PC-9 (cell line): Measurements from ENCODE around the gene KRT31. TPM values are rescaled to one million over a fixed set of nuclear protein-coding genes. Genes with fewer than 3 reads are reported as not detected.

Experiments
- BruUV-seq: library from RNA; stranded (reverse); fragments of 400-500 nt; replicated peaks from 2 replicates; lab custom pipeline; 2021; lab: Mats Ljungman, UMichigan
- CTCF ChIA-PET: fragments of 300-600 bp; sonication (Branson Sonifier 250); formaldehyde crosslinking; loops from one replicate; lab custom pipeline; 2022; ENCODE audit warnings: antibody characterized with exemption; lab: Charles Lee
- POLR2A ChIA-PET: fragments of 300-600 bp; sonication (Branson Sonifier 250); formaldehyde crosslinking; loops from one replicate; lab custom pipeline; 2022; ENCODE audit warnings: antibody characterized with exemption; ENCODE audit not compliant: unreplicated experiment; lab: Charles Lee
- DNase-seq, 2 experiments: peaks; one replicate each; pipeline versions ENCODE4 v3.0.0 to v3.0.0-alpha.2; 2015 to 2022; ENCODE audit warnings: mixed read lengths in 1 of 2
- H2AFZ ChIP-seq: fragments of 200-600 bp; sonication (generic); 2 replicates; pipeline ENCODE4 v1.8.1; 2017; ENCODE audit warnings: antibody characterized with exemption
- H3F3A ChIP-seq: fragments of 200-600 bp; sonication (generic); 2 replicates; pipeline ENCODE4 v1.8.1; 2017; ENCODE audit warnings: antibody characterized with exemption, mild to moderate bottlenecking, low read depth; ENCODE audit not compliant: insufficient read depth
- H3K27ac ChIP-seq: fragments of 200-600 bp; sonication (generic); 2 replicates; pipeline ENCODE4 v1.6.1; 2016; ENCODE audit warnings: mixed run types
- H3K27me3 ChIP-seq: fragments of 200-600 bp; sonication (generic); 2 replicates; pipeline ENCODE4 v1.6.1; 2016; ENCODE audit warnings: low read depth, mixed run types; ENCODE audit not compliant: insufficient read depth
- H3K36me3 ChIP-seq: fragments of 200-600 bp; sonication (generic); 2 replicates; pipeline ENCODE4 v1.6.1; 2016; ENCODE audit warnings: low read depth, mixed run types
- H3K4me1 ChIP-seq: fragments of 200-600 bp; sonication (generic); replicated peaks from 2 replicates; pipeline ENCODE4 v1.6.1; 2016; ENCODE audit warnings: mixed run types; ENCODE audit not compliant: insufficient read depth
- H3K4me2 ChIP-seq: fragments of 200-600 bp; sonication (generic); 2 replicates; pipeline ENCODE4 v1.6.1; 2017; ENCODE audit warnings: mixed run types
- H3K4me3 ChIP-seq: fragments of 200-600 bp; sonication (generic); 2 replicates; pipeline ENCODE4 v1.6.1; 2016; ENCODE audit warnings: mixed run types
- H3K79me2 ChIP-seq: fragments of 200-600 bp; sonication (generic); 2 replicates; pipeline ENCODE4 v1.6.1; 2017; ENCODE audit warnings: low read depth, mixed run types
- H3K9me2 ChIP-seq: fragments of 200-600 bp; sonication (generic); 2 replicates; pipeline ENCODE4 v1.8.1; 2017; ENCODE audit warnings: mild to moderate bottlenecking; ENCODE audit not compliant: insufficient read depth
- H3K9me3 ChIP-seq: fragments of 200-600 bp; sonication (generic); 2 replicates; pipeline ENCODE4 v1.8.1; 2016; ENCODE audit warnings: low read depth; ENCODE audit not compliant: insufficient read depth
- H4K20me1 ChIP-seq: fragments of 200-600 bp; sonication (generic); 2 replicates; pipeline ENCODE4 v1.8.1; 2017; ENCODE audit not compliant: insufficient read depth
- EZH2 ChIP-seq: fragments of 200-600 bp; sonication (generic); IDR thresholded peaks from 2 replicates; pipeline ENCODE4 v1.8.0; 2017; ENCODE audit warnings: antibody characterized with exemption, low read depth
- intact Hi-C: fragments of 100-400 bp; cut with micrococcal nuclease; formaldehyde crosslinking; loops from one replicate; pipeline ENCODE4 v1.10.0; 2022; ENCODE audit not compliant: unreplicated experiment
- total RNA-seq: library from RNA; stranded (reverse); gene quantifications from 2 replicates; pipeline ENCODE4 v1.2.3, GENCODE V29; 2021
- TF ChIP-seq, protein P1 (sequence below): fragments of 200-600 bp; sonication (generic); conservative IDR thresholded peaks from 2 replicates; pipeline ENCODE4 v1.6.1; 2017; ENCODE audit warnings: mixed run types, antibody characterized with exemption, mild to moderate bottlenecking, moderate library complexity

KRT31 gene
- total RNA-seq, 1 experiment from 2014 or later: not detected

- H3K4me1 ChIP-seq: peaks cover 43% of the 10 kb centered on the region
- H3K4me2 ChIP-seq: peak overlapping the region; percentile 35
- H3K27me3 ChIP-seq: no peaks in the 10 kb centered on the region
- H3K36me3 ChIP-seq: no peaks in the 10 kb centered on the region
- no peak overlapping the region for H3K4me3 ChIP-seq
- peak; percentile 44 to 94 for DNase-seq
- H3K27ac ChIP-seq: peak overlapping the region; percentile 84
- H3F3A ChIP-seq: peaks cover 19% of the 10 kb centered on the region
- H3K9me2 ChIP-seq: 0 out of 2 replicates have a peak, but pooled peaks cover 3% of the 10 kb centered on the region
- 0 out of 2 replicates have a peak overlapping the region, but pooled peaks have one; percentile 9 for H2AFZ ChIP-seq
- no peak for TF ChIP-seq EZH2
- TF ChIP-seq, protein P1, sequence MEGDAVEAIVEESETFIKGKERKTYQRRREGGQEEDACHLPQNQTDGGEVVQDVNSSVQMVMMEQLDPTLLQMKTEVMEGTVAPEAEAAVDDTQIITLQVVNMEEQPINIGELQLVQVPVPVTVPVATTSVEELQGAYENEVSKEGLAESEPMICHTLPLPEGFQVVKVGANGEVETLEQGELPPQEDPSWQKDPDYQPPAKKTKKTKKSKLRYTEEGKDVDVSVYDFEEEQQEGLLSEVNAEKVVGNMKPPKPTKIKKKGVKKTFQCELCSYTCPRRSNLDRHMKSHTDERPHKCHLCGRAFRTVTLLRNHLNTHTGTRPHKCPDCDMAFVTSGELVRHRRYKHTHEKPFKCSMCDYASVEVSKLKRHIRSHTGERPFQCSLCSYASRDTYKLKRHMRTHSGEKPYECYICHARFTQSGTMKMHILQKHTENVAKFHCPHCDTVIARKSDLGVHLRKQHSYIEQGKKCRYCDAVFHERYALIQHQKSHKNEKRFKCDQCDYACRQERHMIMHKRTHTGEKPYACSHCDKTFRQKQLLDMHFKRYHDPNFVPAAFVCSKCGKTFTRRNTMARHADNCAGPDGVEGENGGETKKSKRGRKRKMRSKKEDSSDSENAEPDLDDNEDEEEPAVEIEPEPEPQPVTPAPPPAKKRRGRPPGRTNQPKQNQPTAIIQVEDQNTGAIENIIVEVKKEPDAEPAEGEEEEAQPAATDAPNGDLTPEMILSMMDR: no peak
- intact Hi-C loops: no loop called here
- H3K79me2 ChIP-seq: no peaks in the 10 kb centered on the region
- POLR2A ChIA-PET: interaction anchor here (0.5 to 0.7 kb wide), 5 partner anchors 13 to 507 kb away, joined by 3 to 6 read pairs (median 3); no protein-coding TSS in a partner anchor
- BruUV-seq: no TSS peak
- H3K9me3 ChIP-seq: 0 out of 2 replicates have a peak, but pooled peaks cover 3% of the 10 kb centered on the region
- H4K20me1 ChIP-seq: no peaks in the 10 kb centered on the region
- CTCF ChIA-PET: no interaction called here
Measured at GRCh38 chr17:41360296-41360995, 37.0 kb downstream of the KRT31 start.

GRCh38 chr17:41354536-41354935 is 42.9 kb downstream of the KRT31 start:
- H3K36me3 ChIP-seq: no peaks in the 10 kb centered on the region
- H3K9me2 ChIP-seq: 0 out of 2 replicates have a peak, but pooled peaks cover 3% of the 10 kb centered on the region
- ChIA-PET CTCF (no interaction called here), POLR2A (no interaction called here)
- no peaks in the 10 kb centered on the region for H3K27me3 ChIP-seq
- no peak for DNase-seq
- intact Hi-C loops: no loop called here
- H3F3A ChIP-seq: peaks cover 9% of the 10 kb centered on the region; the same call in 1 of the 2 replicates
- no peaks in the 10 kb centered on the region for H3K9me3 ChIP-seq
- H3K4me3 ChIP-seq: no peak overlapping the region
- no peaks in the 10 kb centered on the region for H3K79me2 ChIP-seq
- no TSS peak for BruUV-seq
- no peak overlapping the region for H3K4me2 ChIP-seq
- no peaks in the 10 kb centered on the region for H4K20me1 ChIP-seq
- H3K4me1 ChIP-seq: peaks cover 16% of the 10 kb centered on the region
- TF ChIP-seq, protein P1: no peak
- TF ChIP-seq EZH2: no peak
- no peak overlapping the region for H3K27ac ChIP-seq
- no peak overlapping the region for H2AFZ ChIP-seq

DNA sequence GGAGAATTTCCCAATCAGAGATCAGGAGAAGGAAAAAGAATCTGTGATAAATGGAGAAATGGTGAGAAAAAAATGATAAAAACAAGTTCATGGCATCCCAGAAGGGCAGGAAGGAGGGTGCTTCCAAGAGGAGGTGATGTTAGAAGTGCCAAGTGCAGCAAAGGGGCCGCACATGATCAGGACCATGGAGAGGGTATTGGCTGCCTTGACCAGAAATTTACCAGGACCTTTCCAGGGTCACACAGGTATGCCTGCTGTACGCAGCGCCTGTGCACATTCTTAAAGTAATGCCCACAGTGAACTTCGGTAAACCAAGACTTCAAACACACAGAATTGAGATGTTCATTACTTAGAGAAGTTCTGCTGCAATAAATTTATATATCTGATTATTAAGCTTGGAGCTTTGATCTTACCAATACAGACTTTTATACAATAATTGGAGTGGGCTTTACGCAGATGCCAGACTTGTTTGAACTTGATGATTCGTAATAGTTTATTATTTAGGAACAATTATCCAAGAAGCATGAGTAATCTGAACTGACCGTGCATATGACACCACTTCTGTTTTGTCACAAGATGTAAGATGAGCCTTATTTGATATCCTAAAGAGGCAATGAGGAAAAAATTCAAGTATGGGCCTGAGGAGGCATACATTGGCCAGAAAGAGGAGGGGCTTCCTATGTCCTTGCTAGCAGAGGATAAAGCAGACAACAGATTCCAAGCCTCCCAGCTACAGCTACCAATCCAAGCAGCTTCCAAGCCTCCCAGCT is 44.6 kb downstream of the KRT31 start:
- Histone ChIP-seq H3K4me2 (no peak overlapping the region), H3K27me3 (no peaks in the 10 kb centered on the region), H3K27ac (no peak overlapping the region), H3K36me3 (no peaks in the 10 kb centered on the region), H3K9me2 (0 out of 2 replicates have a peak, but pooled peaks cover 3% of the 10 kb centered on the region), H4K20me1 (no peaks in the 10 kb centered on the region), H3F3A (peaks cover 21% of the 10 kb centered on the region), H3K4me3 (no peak overlapping the region), H3K79me2 (no peaks in the 10 kb centered on the region), H2AFZ (no peak overlapping the region), H3K9me3 (no peaks in the 10 kb centered on the region), H3K4me1 (peaks cover 23% of the 10 kb centered on the region)
- DNase-seq: peak in 1 of 2 experiments; percentile 52
- CTCF ChIA-PET: no interaction called here
- no peak for TF ChIP-seq EZH2
- TF ChIP-seq, protein P1: no peak
- intact Hi-C loops: no loop called here
- POLR2A ChIA-PET: interaction anchor here (0.6 kb wide), 1 partner anchor 246 kb away, joined by 3 read pairs; no protein-coding TSS in a partner anchor
- BruUV-seq: no TSS peak
